Measurements from ENCODE around the gene SSTR3. TPM values are rescaled to one million over a fixed set of nuclear protein-coding genes. Genes with fewer than 3 reads are reported as not detected.

SSTR3 gene
- total RNA-seq, 1 experiment from 2014 or later = 0.22 TPM

GRCh38 chr22:37157516-37158285 is 54.6 kb downstream of the SSTR3 start (continued):
- no peak for TF ChIP-seq ATF6 (CRISPR knock-in tag; IDR thresholded peaks at IDR 0.05)

- ATAC-seq (no peak), DNase-seq (ENCODE audit: low spot score) (no peak)
- POLR2A ChIA-PET = no interaction called here
- Mint-ChIP-seq H3K9me3 (peaks cover 7% of the 10 kb centered on the region), H3K4me1 (0 out of 2 replicates have a peak, but pooled peaks cover 2% of the 10 kb centered on the region), H3K27ac (no peak overlapping the region), H3K36me3 (no peaks in the 10 kb centered on the region), H3K4me3 (no peak overlapping the region), H3K27me3 (ENCODE audit: low read depth) (peaks cover 8% of the 10 kb centered on the region; the same call in 1 of the 2 replicates)
- CTCF ChIA-PET = interaction anchor here (1.0 to 3.1 kb wide), 4 partner anchors 28 to 111 kb away, joined by 3 to 12 read pairs (median 4); no protein-coding TSS in a partner anchor
- TF ChIP-seq GRHL2 (CRISPR knock-in tag; IDR thresholded peaks at IDR 0.05; ENCODE audit: insufficient replicate concordance, severe bottlenecking) (no peak), STAT6 (CRISPR knock-in tag; conservative IDR thresholded peaks at IDR 0.05; ENCODE audit: low read depth) (no peak)
Measured at GRCh38 chr22:37156686-37157435, 55.4 kb downstream of the SSTR3 start.

GRCh38 chr22:37155971-37156370 is 56.3 kb downstream of the SSTR3 start:
- Mint-ChIP-seq H3K4me3 (no peak overlapping the region), H3K27ac (no peak overlapping the region), H3K36me3 (no peaks in the 10 kb centered on the region), H3K4me1 (0 out of 2 replicates have a peak, but pooled peaks cover 2% of the 10 kb centered on the region), H3K27me3 (ENCODE audit: low read depth) (peaks cover 8% of the 10 kb centered on the region; the same call in 1 of the 2 replicates), H3K9me3 (peaks cover 11% of the 10 kb centered on the region)
- no peak for DNase-seq (ENCODE audit: low spot score)
- ATAC-seq = no peak
- POLR2A ChIA-PET = no interaction called here
- CTCF ChIA-PET = interaction anchor here (1.5 to 3.1 kb wide), 2 partner anchors 27 to 29 kb away, joined by 4 to 12 read pairs; no protein-coding TSS in a partner anchor
- no peak for TF ChIP-seq ZNF671 (CRISPR knock-in tag; IDR thresholded peaks at IDR 0.05)
- no peak for TF ChIP-seq HMGXB4 (CRISPR knock-in tag; IDR thresholded peaks at IDR 0.05)
- TF ChIP-seq GRHL2 (CRISPR knock-in tag; IDR thresholded peaks at IDR 0.05; ENCODE audit: insufficient replicate concordance, severe bottlenecking) = no peak
- TF ChIP-seq NR3C1 (CRISPR knock-in tag; conservative IDR thresholded peaks at IDR 0.05; ENCODE audit: low read depth) = no peak
- TF ChIP-seq CREB1 (CRISPR knock-in tag; IDR thresholded peaks at IDR 0.05) = no peak
- no peak for TF ChIP-seq EMX1 (CRISPR knock-in tag; IDR thresholded peaks at IDR 0.05)
- no peak for TF ChIP-seq ATF2 (CRISPR knock-in tag; IDR thresholded peaks at IDR 0.05; ENCODE audit: borderline replicate concordance, low read depth)
- TF ChIP-seq NR1H2 (CRISPR knock-in tag; IDR thresholded peaks at IDR 0.05) = no peak
- TF ChIP-seq IRF2 (CRISPR knock-in tag; IDR thresholded peaks at IDR 0.05; ENCODE audit: borderline replicate concordance, low read depth) = no peak
- TF ChIP-seq ZNF138 (CRISPR knock-in tag; conservative IDR thresholded peaks at IDR 0.05) = no peak
- TF ChIP-seq STAT6 (CRISPR knock-in tag; conservative IDR thresholded peaks at IDR 0.05; ENCODE audit: low read depth) = no peak
- no peak for TF ChIP-seq TEAD4 (CRISPR knock-in tag; IDR thresholded peaks at IDR 0.05)
- TF ChIP-seq HMGA2 (CRISPR knock-in tag; IDR thresholded peaks at IDR 0.05) = no peak

All from WTC11 (cell line).